ENCODE data around the gene NEK11.
A peak's percentile ranks its signal among the peaks of the same experiment; 100 is the strongest.

Gene NEK11

DNA sequence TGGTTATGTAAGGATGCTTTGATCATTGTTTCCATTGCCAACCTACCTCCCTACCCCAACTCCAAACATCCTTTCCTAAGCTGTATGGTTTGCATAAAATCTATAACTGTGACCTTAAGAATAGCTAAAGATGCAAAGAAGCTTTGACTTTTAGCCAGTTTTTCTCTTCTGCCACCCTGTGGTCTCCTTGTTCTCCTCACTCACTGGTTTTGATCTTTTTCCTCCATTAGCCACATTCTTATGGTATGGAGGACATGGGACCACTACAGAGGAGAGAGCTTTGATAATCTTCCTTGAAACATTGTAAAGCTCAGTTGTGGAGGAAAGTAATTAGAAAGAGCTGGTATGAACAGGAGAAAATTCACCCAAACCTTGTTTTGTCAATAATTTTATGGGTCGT is 115.9 kb downstream of the NEK11 start:
- TF ChIP-seq GATA2 (IDR thresholded peaks at IDR 0.05; ENCODE audit: low read depth, low read length) (no peak), GATA3 (IDR thresholded peaks at IDR 0.05; ENCODE audit: low read depth, low read length) (no peak)

DNA sequence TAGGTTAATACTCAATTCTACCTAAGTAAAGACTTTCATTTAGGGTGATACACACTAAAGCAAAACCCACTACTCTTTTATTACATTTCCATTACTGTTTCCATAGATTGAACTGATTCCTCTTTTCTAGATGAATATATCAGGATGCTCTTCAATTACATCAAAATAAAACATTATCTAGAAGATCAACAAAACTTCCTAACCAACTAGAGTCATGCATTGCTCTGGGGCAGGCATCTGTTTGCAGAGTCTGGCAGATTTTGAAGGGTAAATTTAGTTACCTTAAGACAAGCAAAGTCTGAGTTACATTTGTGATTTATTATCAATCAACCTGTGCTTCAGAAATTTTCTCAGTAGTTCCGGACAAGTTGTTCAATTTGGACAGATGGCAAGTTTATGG is 117.1 kb downstream of the NEK11 start:
- TF ChIP-seq GATA2 (IDR thresholded peaks at IDR 0.05; ENCODE audit: low read depth, low read length): no peak
- peak; percentile 85 for TF ChIP-seq GATA3 (IDR thresholded peaks at IDR 0.05; ENCODE audit: low read depth, low read length)

DNA sequence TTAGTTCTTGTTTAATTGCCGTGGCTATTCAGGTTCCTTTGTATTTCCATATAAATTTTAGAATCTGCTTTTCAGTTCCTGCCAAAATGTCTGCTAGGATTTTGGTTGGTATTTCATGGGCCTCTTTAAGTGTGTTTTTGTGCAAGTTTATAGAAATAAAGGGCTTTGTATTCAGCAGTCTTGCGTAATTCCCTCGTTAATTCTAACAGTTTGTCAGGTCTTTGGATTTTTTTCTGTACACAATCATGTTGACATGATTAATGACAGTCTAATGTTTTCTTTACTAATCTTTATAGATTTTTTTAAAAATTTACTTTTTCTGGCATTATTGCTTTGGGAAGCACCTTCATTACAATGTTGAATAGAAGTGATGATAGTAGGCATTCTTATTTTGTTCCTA is 120.9 kb downstream of the NEK11 start:
- TF ChIP-seq GATA3 (IDR thresholded peaks at IDR 0.05; ENCODE audit: low read depth, low read length) (no peak), GATA2 (IDR thresholded peaks at IDR 0.05; ENCODE audit: low read depth, low read length) (no peak)

DNA sequence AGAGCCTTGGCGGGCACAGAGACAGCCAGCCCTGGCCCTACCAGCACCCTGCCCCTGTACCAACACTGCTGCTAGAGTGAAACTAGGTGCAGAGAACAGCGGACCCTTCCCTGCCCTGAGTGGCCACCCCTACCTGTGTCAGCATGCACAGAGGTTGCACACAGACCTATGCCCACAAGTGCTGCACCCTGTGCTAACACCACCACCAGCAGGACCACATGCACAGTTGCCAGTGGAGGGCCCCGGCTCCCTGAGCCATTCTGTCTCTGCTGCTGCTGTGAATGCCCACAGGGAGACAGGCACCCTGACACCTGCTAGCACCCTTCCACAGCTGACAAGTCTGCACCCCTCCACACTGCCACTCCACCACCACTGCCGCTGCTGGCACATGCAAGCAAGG is 131.8 kb downstream of the NEK11 start:
- TF ChIP-seq GATA3 (IDR thresholded peaks at IDR 0.05; ENCODE audit: low read depth, low read length): no peak
- TF ChIP-seq GATA2 (IDR thresholded peaks at IDR 0.05; ENCODE audit: low read depth, low read length): no peak

DNA sequence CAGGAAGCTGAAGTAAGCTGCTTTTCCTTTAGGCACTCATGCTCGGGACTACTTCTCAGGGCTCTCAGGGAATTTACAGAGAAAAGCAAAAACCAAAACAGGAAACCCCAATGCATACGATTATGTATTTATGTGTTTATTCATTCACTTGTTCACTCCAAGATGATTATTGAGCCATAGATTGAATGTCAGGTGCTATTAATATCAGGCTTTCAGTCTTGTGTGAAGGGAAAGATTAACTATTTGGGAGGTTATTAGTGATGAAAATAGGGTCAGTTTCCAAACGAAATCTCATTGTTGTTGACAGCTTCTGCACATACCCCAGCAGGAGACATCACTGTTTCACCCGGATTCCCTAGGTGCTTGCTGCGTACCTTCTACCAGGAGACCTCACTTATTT is 135.8 kb downstream of the NEK11 start:
- no peak for TF ChIP-seq GATA2 (IDR thresholded peaks at IDR 0.05; ENCODE audit: low read depth, low read length)
- TF ChIP-seq GATA3 (IDR thresholded peaks at IDR 0.05; ENCODE audit: low read depth, low read length): no peak

DNA sequence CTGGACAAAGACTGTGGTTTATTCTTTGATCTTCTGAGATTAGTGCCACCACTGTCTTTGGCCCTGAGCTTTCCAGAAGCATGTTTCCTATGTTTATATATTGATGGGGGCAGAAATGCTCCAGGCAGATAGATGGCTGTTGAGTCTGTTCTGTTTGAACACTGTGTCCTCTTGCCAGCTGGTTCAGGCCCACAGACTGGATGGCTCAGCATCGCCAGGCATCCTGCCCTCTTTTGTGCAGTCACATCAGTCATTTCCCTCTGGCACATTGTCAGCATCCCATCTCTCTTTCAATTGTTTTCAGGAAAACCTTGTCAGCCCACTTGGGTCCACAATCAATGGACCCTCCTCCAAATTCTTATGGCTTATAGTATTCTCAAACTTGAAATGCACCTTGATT is 141.2 kb downstream of the NEK11 start:
- no peak for TF ChIP-seq GATA3 (IDR thresholded peaks at IDR 0.05; ENCODE audit: low read depth, low read length)
- TF ChIP-seq GATA2 (IDR thresholded peaks at IDR 0.05; ENCODE audit: low read depth, low read length): no peak

DNA sequence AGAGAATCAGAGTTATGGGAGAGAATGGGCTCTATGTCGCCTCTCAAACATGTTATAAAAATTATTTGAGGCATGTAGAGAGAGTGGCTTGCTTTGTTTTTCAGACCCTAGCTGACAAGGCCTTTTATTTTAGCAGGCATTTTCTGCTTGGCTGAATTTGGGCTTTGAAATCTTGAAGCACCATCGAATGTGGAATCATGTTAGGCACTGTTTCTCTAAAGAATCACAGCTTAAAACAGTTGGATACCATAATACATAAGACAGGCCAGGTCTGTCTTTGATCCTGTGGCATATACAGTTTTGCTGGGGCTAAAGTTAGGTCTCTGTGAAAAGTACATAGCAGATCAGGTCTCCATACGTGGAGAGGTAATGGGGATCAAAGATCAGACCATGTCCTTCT is 142.7 kb downstream of the NEK11 start:
- TF ChIP-seq GATA3 (IDR thresholded peaks at IDR 0.05; ENCODE audit: low read depth, low read length): no peak
- no peak for TF ChIP-seq GATA2 (IDR thresholded peaks at IDR 0.05; ENCODE audit: low read depth, low read length)

DNA sequence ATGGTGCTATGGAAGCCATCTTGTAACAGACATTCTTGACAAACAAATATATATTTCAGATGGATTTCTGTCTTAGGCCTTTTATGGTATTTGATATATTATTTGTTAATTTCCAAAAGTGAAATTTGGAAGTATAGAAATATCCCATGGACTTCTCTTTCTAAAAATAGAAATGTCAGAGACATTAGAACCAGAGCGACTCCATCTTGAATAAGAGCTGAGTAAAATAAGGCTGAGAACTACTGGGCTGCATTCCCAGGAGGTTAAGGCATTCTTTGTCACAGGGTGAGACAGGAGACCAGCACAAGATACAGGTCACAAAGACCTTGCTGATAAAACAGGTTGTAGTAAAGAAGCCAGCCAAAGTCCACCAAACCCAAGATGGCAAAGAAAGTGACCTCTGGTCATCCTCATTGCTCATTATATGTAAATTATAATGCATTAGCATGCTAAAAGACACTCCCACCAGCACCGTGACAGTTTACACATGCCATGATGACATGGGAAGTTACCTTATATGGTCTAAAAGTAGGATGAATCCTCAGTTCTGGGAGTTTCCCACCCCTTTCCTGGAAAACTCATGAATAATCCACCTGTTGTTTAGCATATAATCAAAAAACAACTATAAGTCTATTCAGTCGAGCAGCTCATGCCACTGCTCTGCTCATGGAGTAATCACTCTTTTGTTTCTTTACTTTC is 146.0 kb downstream of the NEK11 start:
- TF ChIP-seq GATA3 (IDR thresholded peaks at IDR 0.05; ENCODE audit: low read depth, low read length): no peak

DNA sequence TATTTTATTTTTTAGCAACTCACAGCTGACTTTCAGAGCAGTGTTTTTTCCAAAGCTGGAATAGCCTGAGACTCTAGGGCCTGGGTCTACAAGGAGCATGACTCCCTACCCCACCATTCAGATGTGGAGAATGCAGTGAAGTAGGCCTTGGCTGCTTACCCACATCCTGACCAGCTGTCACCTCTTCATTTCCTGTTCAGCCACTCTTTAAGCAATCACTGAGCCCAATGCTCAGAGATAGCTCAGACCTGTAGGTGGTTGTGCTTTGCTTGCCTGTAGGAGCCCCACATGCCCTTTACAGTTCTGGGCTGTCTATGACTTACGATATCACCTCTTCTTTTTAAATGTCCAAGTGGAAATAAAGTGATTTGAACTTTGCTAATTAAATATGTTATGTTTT is 148.1 kb downstream of the NEK11 start:
- TF ChIP-seq GATA3 (IDR thresholded peaks at IDR 0.05; ENCODE audit: low read depth, low read length): no peak
- TF ChIP-seq GATA2 (IDR thresholded peaks at IDR 0.05; ENCODE audit: low read depth, low read length): no peak

DNA sequence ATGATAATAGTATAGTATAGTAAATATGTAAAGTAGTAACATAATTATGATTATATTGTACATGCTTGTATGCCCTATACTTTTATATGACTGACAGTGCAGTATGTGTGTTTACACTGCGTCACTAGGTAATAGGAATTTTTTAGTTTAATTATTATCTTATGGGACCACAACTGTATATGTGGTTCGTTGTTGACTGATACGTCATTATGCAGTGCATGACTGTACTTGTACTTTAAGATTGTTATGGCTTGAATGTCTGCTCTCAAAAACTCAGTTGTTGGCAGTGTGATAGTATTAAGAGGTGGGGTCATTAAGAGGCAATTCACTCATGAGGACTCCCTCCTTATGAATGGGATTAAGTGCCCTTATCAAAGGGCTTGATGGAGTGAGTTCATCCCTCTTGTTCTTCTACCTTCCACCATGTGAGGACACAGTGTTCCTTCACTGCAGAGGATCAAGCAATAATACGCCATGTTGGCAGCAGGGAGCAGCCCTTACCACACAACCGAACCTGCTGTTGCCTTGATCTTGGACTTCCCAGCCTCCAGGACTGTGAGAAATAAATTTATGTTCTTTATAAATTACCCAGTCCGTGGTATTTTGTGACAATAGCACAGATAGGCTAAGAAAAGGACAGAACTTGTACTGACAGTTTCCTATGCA is 152.2 kb downstream of the NEK11 start:
- TF ChIP-seq GATA2 (IDR thresholded peaks at IDR 0.05; ENCODE audit: low read depth, low read length) (no peak), GATA3 (IDR thresholded peaks at IDR 0.05; ENCODE audit: low read depth, low read length) (no peak)

DNA sequence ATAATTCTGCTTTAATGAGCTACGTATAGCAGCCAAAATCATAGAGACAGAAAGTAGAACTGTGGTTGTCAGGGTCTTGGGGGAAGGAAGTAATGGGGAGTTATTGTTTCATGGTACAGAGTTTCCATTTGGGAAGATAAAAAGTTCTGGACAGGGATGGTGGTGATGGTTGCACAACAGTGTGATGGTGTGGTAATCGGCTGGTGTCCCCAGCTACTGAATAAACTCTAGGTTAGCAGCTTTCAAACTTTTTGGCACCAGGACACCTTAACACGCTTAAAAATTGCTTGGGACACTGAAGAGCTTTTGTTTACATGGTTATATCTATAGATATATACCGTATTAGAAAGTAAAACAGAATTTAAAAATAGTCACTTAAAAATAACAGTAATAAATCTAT is 166.0 kb downstream of the NEK11 start:
- TF ChIP-seq GATA2 (IDR thresholded peaks at IDR 0.05; ENCODE audit: low read depth, low read length) (no peak), GATA3 (IDR thresholded peaks at IDR 0.05; ENCODE audit: low read depth, low read length) (no peak)

DNA sequence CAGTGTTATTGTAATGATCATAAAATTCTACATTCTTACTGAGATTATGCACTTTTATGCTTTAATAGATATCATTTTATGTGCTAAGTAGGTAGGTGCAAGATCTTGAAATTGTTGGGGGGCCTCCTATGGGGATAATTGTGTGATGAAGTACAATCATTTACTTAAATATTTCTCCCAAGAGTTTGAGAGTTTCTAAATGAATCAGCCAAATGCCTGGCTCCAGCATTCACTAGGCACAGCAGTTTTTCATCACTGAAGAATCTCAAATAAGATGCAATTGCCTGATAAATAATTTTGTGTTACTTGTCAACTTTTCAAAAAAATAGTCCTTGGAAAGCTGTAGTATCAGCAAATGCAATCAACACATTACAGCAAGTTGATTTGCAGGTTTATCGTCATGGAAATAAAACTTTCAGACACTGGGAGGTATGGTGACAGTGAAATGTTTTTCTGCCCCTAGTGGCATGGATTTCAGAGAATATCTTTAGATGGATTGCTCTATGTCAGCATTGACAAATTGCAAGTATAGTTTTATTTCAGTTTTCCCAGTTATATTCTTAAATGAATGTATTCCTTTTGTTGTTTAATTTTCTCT is 167.1 kb downstream of the NEK11 start:
- no peak for TF ChIP-seq GATA2 (IDR thresholded peaks at IDR 0.05; ENCODE audit: low read depth, low read length)
- no peak for TF ChIP-seq GATA3 (IDR thresholded peaks at IDR 0.05; ENCODE audit: low read depth, low read length)

DNA sequence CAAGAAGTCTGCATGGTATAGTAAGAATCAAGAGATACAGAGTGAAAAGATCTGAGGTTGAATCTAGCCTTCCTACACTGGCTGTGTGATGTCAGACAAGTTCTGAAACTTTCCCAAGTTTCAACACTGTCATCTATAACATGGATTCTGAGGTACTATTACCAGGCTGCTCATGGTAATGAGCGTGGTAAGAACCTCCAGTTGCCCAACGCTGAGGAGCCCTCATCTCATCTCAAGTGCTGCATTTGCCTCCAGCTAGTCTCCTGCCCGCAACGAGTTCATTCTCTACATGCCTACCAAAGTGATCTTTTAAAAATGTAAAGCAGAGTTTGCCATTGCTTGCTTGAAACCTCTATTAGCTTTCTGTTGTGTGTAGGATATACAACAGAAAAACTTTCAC is 168.1 kb downstream of the NEK11 start:
- no peak for TF ChIP-seq GATA3 (IDR thresholded peaks at IDR 0.05; ENCODE audit: low read depth, low read length)
- TF ChIP-seq GATA2 (IDR thresholded peaks at IDR 0.05; ENCODE audit: low read depth, low read length): no peak

DNA sequence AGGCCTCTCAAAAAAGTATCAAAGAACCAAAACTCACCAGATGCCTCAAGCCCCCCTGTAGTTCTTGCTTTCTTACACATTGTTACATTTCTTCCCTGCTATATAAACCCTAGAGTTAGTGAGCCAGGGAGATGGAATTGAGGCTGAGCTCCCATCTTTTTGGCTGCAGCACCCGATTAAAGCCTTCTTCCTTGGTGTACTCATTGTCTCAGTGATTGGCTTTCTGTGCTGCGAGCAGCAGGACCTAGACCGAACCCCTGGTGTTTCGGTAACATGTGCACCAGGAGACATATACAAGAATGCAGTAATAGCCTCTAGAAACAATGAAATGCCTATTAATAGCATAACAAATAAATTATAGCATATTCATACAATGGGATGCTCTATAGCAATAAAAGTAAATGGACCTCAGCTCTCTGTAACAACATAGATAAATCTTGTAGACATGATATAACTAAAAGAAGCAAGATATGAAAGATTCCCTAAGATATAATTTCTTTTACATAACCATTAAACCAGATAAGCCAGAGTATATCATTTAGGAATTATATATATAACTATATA is 174.0 kb downstream of the NEK11 start:
- TF ChIP-seq GATA2 (IDR thresholded peaks at IDR 0.05; ENCODE audit: low read depth, low read length) (no peak), GATA3 (IDR thresholded peaks at IDR 0.05; ENCODE audit: low read depth, low read length) (no peak)

DNA sequence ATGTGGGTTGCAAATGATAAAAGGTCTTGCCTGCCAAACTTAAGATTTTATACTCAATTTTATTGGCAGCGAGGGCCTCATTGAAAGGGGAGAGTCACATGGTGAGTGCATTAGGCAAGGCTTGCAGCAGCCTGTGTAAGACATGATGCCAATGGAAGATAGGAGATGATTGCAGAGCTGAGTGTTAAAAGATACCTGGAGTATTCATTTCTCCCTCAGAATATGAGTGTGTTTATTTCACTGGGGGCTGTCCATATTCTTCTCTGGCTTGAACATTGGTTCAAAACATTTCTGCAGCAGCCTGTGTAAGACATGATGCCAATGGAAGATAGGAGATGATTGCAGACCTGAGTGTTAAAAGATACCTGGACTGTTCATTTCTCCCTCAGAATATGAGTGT is 189.7 kb downstream of the NEK11 start:
- TF ChIP-seq GATA2 (IDR thresholded peaks at IDR 0.05; ENCODE audit: low read depth, low read length) (no peak), GATA3 (IDR thresholded peaks at IDR 0.05; ENCODE audit: low read depth, low read length) (no peak)
